ENCODE data around the gene ARID5B.
A peak's percentile ranks its signal among the peaks of the same experiment; 100 is the strongest.

ARID5B gene

DNA sequence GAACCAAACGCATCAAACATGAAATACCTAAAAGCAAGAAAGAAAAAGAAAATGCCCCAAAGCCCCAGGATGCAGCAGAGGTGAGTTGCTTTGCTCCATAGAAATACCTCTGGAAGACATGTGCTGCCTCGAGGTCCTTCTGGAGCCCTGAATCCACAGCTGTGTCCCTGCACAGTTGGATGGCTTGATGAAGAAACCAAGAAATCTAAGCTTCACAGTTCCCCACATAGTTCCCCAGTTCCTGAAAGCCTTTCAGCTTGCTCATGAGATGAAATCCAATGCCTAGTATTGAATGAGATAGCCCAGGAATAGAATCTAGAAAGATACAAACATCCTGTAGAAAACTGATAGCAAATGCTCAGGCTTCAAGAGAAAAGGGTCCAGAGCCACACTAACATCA, 184.3 kb downstream of the ARID5B start:
- no peak for DNase-seq

DNA sequence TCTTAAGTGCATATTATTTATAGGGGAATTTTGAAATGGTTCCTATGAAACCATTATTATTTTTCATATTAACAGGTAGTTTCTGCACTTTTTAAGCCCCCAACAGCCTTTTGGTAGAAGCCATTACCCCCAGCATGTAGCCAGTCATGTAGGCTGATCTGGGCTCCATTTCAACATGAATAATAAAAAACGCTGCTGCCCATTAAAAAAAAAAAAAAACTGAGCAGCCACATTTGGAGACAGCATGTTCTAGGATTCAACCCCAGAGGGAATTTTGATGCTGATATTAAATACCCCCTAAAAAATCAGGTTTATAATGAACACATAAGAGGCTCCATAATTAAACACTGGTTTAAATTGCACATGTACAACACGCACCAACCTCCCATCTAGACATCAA, 185.8 kb downstream of the ARID5B start:
- no peak for DNase-seq

- DNase-seq = no peak
Measured at GRCh38 chr10:62088786-62089185, 187.3 kb downstream of the ARID5B start.

DNA sequence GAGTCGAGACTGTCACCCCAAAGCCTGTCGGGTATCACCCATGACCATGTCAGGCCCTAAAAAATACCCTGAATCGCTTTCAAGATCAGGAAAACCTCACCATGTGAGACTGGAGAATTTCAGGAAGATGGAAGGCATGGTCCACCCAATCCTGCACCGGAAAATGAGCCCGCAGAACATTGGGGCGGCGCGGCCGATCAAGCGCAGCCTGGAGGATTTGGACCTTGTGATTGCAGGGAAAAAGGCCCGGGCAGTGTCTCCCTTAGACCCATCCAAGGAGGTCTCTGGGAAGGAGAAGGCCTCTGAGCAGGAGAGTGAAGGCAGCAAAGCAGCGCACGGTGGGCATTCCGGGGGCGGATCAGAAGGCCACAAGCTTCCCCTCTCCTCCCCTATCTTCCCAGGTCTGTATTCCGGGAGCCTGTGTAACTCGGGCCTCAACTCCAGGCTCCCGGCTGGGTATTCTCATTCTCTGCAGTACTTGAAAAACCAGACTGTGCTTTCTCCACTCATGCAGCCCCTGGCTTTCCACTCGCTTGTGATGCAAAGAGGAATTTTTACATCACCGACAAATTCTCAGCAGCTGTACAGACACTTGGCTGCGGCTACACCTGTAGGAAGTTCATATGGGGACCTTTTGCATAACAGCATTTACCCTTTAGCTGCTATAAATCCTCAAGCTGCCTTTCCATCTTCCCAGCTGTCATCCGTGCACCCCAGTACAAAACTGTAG, 191.0 kb downstream of the ARID5B start:
- DNase-seq = no peak

GRCh38 chr10:62093863-62094291, 192.4 kb downstream of the ARID5B start:
- no peak for DNase-seq

- DNase-seq = peak in 3 of 56 donors; percentile 8 to 66 (median 41)
Measured at GRCh38 chr10:62095181-62096122, 194.0 kb downstream of the ARID5B start.

GRCh38 chr10:62096256-62096933, 194.9 kb downstream of the ARID5B start:
- no peak for DNase-seq

DNA sequence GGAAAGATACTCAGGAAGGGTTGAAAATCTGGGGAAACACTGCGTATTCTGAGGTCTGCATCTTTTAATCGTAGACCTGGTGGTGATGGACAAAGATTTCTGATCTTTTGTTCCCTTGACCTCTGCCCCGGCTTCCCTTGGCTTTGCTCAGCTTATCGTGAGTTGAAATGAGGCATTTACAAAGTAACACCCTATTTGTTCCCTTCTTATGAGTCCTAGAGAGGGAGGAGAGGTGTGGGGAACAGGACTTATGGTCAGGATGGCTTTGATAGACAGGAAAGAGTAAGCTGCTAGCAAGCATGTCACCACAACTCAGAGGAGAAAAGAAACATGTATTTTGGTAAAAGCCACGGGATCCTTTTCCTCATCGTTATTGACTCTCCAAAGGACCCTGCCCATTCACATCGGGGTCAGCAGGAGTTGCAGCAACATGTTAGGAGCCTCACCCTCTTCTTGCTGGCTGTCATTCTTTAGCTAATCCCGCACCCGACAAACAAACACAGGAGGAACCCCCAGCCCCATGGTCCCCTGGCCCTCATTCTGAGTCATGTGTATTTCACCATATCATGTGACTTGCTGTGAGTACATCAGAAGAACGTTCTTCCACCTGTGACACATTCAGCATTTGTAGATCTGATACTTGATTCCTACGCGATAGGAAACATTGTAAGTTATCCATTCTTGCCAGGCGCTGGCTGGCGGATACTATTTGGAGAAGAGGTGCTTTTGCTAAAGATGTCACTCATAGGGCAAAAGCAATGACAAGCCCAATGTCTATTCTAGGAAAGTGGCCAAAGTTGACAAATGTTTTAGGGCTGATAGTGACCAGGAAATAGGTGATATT, 197.0 kb downstream of the ARID5B start:
- DNase-seq = no peak

- DNase-seq = no peak
Measured at GRCh38 chr10:62099299-62099698, 197.8 kb downstream of the ARID5B start.

DNA sequence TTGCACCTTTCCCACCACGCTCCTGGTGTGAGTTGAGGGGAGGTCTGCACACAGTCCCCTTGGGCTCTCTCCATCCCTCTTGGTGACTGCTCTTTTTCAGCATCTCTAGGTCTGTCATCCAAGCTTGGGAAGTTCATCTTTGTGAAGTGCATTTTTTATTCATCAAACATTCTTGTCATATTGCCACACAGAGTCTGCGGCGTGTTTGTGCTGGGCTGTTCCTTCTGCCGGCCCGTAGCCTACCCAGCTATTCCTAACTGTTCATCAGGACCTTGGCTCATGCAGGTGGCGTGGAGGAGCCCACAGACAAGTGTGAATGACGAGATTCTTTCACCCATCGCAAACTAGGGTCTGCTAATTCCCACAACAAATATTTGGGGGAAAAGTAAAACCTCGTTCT, 202.4 kb downstream of the ARID5B start:
- DNase-seq = no peak

- no peak for DNase-seq
Measured at GRCh38 chr10:62106929-62107519, 205.5 kb downstream of the ARID5B start.

GRCh38 chr10:62108759-62109586, 207.5 kb downstream of the ARID5B start:
- no peak for DNase-seq

GRCh38 chr10:62109587-62110293, 208.2 kb downstream of the ARID5B start:
- no peak for DNase-seq

- DNase-seq = no peak
Measured at GRCh38 chr10:62112300-62112699, 210.8 kb downstream of the ARID5B start.

DNA sequence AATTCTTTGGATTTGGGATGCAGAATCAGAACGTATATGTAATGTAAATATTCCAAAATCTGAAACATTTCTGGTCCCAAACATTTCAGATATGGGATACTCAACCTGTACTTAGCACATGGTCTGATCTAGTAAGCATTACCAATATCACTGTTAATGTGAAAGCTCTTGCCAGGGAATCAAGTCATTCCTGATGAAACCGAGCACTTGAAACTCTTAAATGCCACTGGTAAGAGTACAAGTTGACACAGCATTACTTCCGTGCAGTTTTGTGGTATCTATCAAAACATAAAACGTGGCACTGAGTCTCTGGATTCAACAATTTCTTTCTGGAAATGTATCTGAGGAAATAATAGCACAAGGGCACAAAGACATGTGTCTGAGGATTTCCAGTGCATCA, 211.5 kb downstream of the ARID5B start:
- DNase-seq = no peak

DNA sequence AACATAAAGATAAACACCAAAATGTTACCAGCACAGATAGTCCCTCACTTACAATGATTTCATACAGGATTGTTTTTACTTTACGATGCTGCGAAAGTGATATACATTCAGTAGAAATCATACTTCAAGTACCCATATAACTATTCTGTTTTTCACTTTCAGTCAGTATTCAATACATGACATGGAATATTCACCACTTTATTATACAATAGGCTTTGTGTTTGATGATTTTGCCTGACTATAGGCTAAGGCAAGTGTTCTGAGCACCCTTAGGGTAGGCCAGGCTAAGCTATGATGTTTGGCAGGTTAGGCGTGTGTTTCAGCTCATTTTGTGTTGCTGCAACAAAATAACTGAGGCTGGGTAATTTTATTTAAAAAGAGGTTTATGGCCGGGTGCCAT, 212.2 kb downstream of the ARID5B start:
- no peak for DNase-seq

DNA sequence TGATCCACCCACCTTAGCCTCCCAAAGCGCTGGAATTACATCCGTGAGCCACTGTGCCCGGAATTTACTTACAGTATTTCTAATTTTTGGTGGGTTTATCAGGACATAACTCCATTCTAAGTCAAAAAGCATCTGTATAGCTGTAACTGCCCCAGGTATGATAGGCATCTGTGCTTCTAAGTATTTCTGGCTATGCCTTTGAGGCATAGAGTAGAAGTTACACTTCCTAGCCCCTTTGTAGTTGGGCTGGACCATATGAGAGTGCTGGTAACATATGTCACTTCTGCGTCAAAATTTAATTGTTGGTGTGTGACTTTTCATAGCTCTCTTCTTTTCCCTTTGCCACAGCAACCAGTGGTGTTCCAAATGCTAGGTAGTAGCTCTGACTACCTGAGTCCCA, 213.8 kb downstream of the ARID5B start:
- DNase-seq = no peak

- no peak for DNase-seq
Measured at GRCh38 chr10:62115842-62116241, 214.3 kb downstream of the ARID5B start.

DNA sequence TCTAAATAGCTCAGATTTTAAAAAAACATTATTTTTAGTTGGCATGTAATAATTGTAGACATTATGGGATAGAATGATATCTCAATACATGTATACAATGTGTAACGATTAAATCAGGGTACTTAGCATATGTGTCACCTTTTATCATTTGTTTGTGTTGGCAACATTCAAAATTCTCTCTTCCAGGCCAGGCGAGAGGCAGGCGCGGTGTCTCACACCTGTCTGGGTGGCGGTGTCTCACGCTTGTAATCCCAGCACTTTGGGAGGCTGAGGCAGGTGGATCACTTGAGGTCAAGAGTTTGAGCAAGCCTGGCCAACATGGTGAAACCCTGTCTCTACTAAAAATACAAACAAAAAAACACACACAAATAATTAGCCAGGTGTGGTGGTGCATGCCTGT, 215.4 kb downstream of the ARID5B start:
- no peak for DNase-seq

Data from amygdala (tissue), 56 donors.